Thyroid gland (tissue), 4 donors: Measurements from ENCODE around the gene MARK1.

ENCODE experiments used
- POLR2A ChIP-seq, 2 donors: fragments of 450-650 bp; IDR thresholded peaks; one replicate each; pipeline ENCODE4 v1.6.1; 2017; ENCODE audit warnings: antibody characterized with exemption in 2 of 2, mild to moderate bottlenecking in 2 of 2, moderate library complexity in 1 of 2
- TF ChIP-seq, protein P1 (sequence below), 6 experiments: fragments of 200-600 bp in 3 of 6; fragments of 450-650 bp in 3 of 6; sonication (generic) in 3 of 6; IDR thresholded peaks; one replicate each; pipeline ENCODE4 v1.5.1; 2016 to 2019; ENCODE audit warnings: antibody characterized with exemption in 6 of 6, mild to moderate bottlenecking in 2 of 6, inconsistent platforms in 1 of 6, moderate library complexity in 1 of 6

GRCh38 chr1:220673921-220674320, 146.0 kb downstream of the MARK1 start:
- TF ChIP-seq, protein P1, sequence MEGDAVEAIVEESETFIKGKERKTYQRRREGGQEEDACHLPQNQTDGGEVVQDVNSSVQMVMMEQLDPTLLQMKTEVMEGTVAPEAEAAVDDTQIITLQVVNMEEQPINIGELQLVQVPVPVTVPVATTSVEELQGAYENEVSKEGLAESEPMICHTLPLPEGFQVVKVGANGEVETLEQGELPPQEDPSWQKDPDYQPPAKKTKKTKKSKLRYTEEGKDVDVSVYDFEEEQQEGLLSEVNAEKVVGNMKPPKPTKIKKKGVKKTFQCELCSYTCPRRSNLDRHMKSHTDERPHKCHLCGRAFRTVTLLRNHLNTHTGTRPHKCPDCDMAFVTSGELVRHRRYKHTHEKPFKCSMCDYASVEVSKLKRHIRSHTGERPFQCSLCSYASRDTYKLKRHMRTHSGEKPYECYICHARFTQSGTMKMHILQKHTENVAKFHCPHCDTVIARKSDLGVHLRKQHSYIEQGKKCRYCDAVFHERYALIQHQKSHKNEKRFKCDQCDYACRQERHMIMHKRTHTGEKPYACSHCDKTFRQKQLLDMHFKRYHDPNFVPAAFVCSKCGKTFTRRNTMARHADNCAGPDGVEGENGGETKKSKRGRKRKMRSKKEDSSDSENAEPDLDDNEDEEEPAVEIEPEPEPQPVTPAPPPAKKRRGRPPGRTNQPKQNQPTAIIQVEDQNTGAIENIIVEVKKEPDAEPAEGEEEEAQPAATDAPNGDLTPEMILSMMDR (IDR thresholded peaks at IDR 0.05), result no peak
- no peak for TF ChIP-seq POLR2A (IDR thresholded peaks at IDR 0.05)
